Liver (tissue), 3 donors: ENCODE measurements around the gene NEURL1.

Experiments
- EGR1 ChIP-seq, 2 donors: IDR thresholded peaks; 2 replicates each; pipeline ENCODE4 v1.6.1; 2016 to 2018; ENCODE audit warnings: antibody characterized with exemption in 2 of 2, low read depth in 2 of 2
- FOXA1 ChIP-seq: IDR thresholded peaks from 2 replicates; pipeline ENCODE4 v1.6.1; 2016; ENCODE audit warnings: antibody characterized with exemption
- GABPA ChIP-seq, 2 donors: IDR thresholded peaks in 1 of 2; conservative IDR thresholded peaks in 1 of 2; 2 replicates each; pipeline ENCODE4 v1.6.1; 2016; ENCODE audit warnings: antibody characterized with exemption in 2 of 2, mild to moderate bottlenecking in 1 of 2, moderate library complexity in 1 of 2
- HNF4A ChIP-seq, 2 donors: conservative IDR thresholded peaks; 2 replicates each; pipeline ENCODE4 v1.6.1; 2016; ENCODE audit warnings: antibody characterized with exemption in 2 of 2, mild to moderate bottlenecking in 2 of 2
- JUND ChIP-seq, 2 donors: IDR thresholded peaks; 2 replicates each; pipeline ENCODE4 v1.6.1; 2016; ENCODE audit warnings: antibody characterized with exemption in 2 of 2
- MAX ChIP-seq: IDR thresholded peaks from 2 replicates; pipeline ENCODE4 v1.6.1; 2016; ENCODE audit warnings: antibody characterized with exemption
- RAD21 ChIP-seq, 2 donors: IDR thresholded peaks; 2 replicates each; pipeline ENCODE4 v1.6.1; 2016; ENCODE audit warnings: antibody characterized with exemption in 2 of 2, mild to moderate bottlenecking in 2 of 2
- REST ChIP-seq: IDR thresholded peaks from 2 replicates; pipeline ENCODE4 v1.6.1; 2016; ENCODE audit warnings: antibody characterized with exemption, mild to moderate bottlenecking
- RXRA ChIP-seq, 2 donors: IDR thresholded peaks; 2 replicates each; pipeline ENCODE4 v1.6.1; 2017 to 2018; ENCODE audit warnings: antibody characterized with exemption in 2 of 2, mild to moderate bottlenecking in 1 of 2
- SP1 ChIP-seq: IDR thresholded peaks from 2 replicates; pipeline ENCODE4 v1.6.1; 2018; ENCODE audit warnings: antibody characterized with exemption, mild to moderate bottlenecking
- TAF1 ChIP-seq: conservative IDR thresholded peaks from 2 replicates; pipeline ENCODE4 v1.6.1; 2016; ENCODE audit warnings: antibody characterized with exemption, mild to moderate bottlenecking
- YY1 ChIP-seq: IDR thresholded peaks from 2 replicates; pipeline ENCODE4 v1.6.1; 2016; ENCODE audit warnings: antibody characterized with exemption, mild to moderate bottlenecking
- TF ChIP-seq, protein P1 (sequence below): fragments of 150-350 bp; IDR thresholded peaks from 2 replicates; pipeline ENCODE4 v1.5.1; 2017; ENCODE audit warnings: improper control_type of control experiment, low read depth, low read length; ENCODE audit not compliant: missing input control
- donor health status: healthy.
- donor health status: healthy.

- TF ChIP-seq, protein P1, sequence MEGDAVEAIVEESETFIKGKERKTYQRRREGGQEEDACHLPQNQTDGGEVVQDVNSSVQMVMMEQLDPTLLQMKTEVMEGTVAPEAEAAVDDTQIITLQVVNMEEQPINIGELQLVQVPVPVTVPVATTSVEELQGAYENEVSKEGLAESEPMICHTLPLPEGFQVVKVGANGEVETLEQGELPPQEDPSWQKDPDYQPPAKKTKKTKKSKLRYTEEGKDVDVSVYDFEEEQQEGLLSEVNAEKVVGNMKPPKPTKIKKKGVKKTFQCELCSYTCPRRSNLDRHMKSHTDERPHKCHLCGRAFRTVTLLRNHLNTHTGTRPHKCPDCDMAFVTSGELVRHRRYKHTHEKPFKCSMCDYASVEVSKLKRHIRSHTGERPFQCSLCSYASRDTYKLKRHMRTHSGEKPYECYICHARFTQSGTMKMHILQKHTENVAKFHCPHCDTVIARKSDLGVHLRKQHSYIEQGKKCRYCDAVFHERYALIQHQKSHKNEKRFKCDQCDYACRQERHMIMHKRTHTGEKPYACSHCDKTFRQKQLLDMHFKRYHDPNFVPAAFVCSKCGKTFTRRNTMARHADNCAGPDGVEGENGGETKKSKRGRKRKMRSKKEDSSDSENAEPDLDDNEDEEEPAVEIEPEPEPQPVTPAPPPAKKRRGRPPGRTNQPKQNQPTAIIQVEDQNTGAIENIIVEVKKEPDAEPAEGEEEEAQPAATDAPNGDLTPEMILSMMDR: no peak
- TF ChIP-seq SP1 (no peak), YY1 (no peak), JUND (IDR thresholded peaks at IDR 0.05) (no peak), REST (no peak), EGR1 (IDR thresholded peaks at IDR 0.05; ENCODE audit: low read depth in 2 of 2) (no peak), MAX (no peak), RAD21 (IDR thresholded peaks at IDR 0.05) (no peak), RXRA (IDR thresholded peaks at IDR 0.05) (no peak), TAF1 (no peak), FOXA1 (no peak), HNF4A (conservative IDR thresholded peaks at IDR 0.05) (no peak), GABPA (IDR thresholded peaks at IDR 0.05 in 1 of 2, conservative IDR thresholded peaks at IDR 0.05 in 1 of 2) (no peak)
Measured at GRCh38 chr10:103444478-103444877, 49.0 kb upstream of the NEURL1 start.
